Fibroblast of lung (primary cell): ENCODE results near the gene PKN1. TPM values are rescaled to one million over a fixed set of nuclear protein-coding genes. Genes with fewer than 3 reads are reported as not detected.

Experiments
- DNase-seq, 2 donors: peaks; one replicate each; pipeline versions ENCODE4 v3.0.0 to v3.0.0-alpha.2; 2010; ENCODE audit warnings: low read depth in 2 of 2
- H2AFZ ChIP-seq: 2 replicates; pipeline ENCODE4 v1.5.1; 2012; ENCODE audit warnings: low read length, control low read depth, inconsistent platforms
- H3K27ac ChIP-seq: 2 replicates; pipeline ENCODE4 v1.5.1; 2011; ENCODE audit warnings: low read length, control low read depth; ENCODE audit not compliant: insufficient read depth
- H3K27me3 ChIP-seq: 2 replicates; pipeline ENCODE4 v1.5.1; 2011; ENCODE audit warnings: mild to moderate bottlenecking, low read length; ENCODE audit not compliant: control insufficient read depth, insufficient read depth
- H3K36me3 ChIP-seq: 2 replicates; pipeline ENCODE4 v1.5.1; 2011; ENCODE audit warnings: low read length; ENCODE audit not compliant: control insufficient read depth, insufficient read depth
- H3K4me1 ChIP-seq: 2 replicates; pipeline ENCODE4 v1.5.1; 2011; ENCODE audit warnings: low read length; ENCODE audit not compliant: control insufficient read depth, insufficient read depth; ENCODE audit errors: extremely low read depth
- H3K4me2 ChIP-seq: 2 replicates; pipeline ENCODE4 v1.5.1; 2011; ENCODE audit warnings: low read length, control low read depth; ENCODE audit not compliant: insufficient read depth; ENCODE audit errors: extremely low read depth
- H3K4me3 ChIP-seq, 4 experiments: fragments of 200-600 bp in 1 of 4; sonication (generic) in 1 of 4; replicated peaks in 1 of 4; 2 replicates each; pipeline ENCODE4 v1.5.1; 2011 to 2016; ENCODE audit warnings: low read length in 4 of 4, low read depth in 3 of 4, mild to moderate bottlenecking in 3 of 4, control low read depth in 2 of 4, inconsistent platforms in 1 of 4, mixed read lengths in 1 of 4; ENCODE audit not compliant: insufficient read depth in 1 of 4; ENCODE audit errors: control extremely low read depth in 1 of 4
- H3K79me2 ChIP-seq: 2 replicates; pipeline ENCODE4 v1.5.1; 2012; ENCODE audit warnings: mild to moderate bottlenecking, low read length, inconsistent platforms; ENCODE audit not compliant: control insufficient read depth, insufficient read depth
- H3K9ac ChIP-seq: 2 replicates; pipeline ENCODE4 v1.5.1; 2011; ENCODE audit warnings: mild to moderate bottlenecking, low read length, control low read depth; ENCODE audit not compliant: insufficient read depth
- H3K9me3 ChIP-seq: 2 replicates; pipeline ENCODE4 v1.5.1; 2012; ENCODE audit warnings: low read depth, low read length; ENCODE audit not compliant: control insufficient read depth, insufficient read depth
- H4K20me1 ChIP-seq: 2 replicates; pipeline ENCODE4 v1.5.1; 2011; ENCODE audit warnings: low read length; ENCODE audit not compliant: control insufficient read depth, insufficient read depth; ENCODE audit errors: extremely low read depth
- EZH2 ChIP-seq: IDR thresholded peaks from 2 replicates; pipeline ENCODE4 v1.5.1; 2012; ENCODE audit warnings: low read length, control low read depth, mild to moderate bottlenecking; ENCODE audit errors: missing control alignments
- polyA plus RNA-seq, 2 donors: library from polyadenylated mRNA; depleted of rRNA in 1 of 2; stranded (reverse) in 1 of 2; unstranded in 1 of 2; fragments of >200 nt; gene quantifications; 2 replicates each; pipeline ENCODE4 v1.2.1, GENCODE V29; 2011 to 2012; ENCODE audit warnings: missing spikeins in 1 of 2
- total RNA-seq: library from RNA; depleted of rRNA; stranded (reverse); fragments of >200 nt; gene quantifications from 2 replicates; pipeline ENCODE4 v1.2.1, GENCODE V29; 2014
- TF ChIP-seq, protein P1 (sequence below), 2 donors: IDR thresholded peaks in 1 of 2; conservative IDR thresholded peaks in 1 of 2; 1 replicate in 1 of 2; 2 replicates in 1 of 2; pipeline ENCODE4 v1.5.1; 2011 to 2012; ENCODE audit warnings: low read length in 2 of 2, control low read depth in 1 of 2, inconsistent platforms in 1 of 2, low read depth in 1 of 2, mild to moderate bottlenecking in 1 of 2

Gene PKN1
- total and polyA plus RNA-seq, 2 donors (not counting 1 experiment from before 2014, with no cell fraction given): 43.2 to 141 TPM

DNA sequence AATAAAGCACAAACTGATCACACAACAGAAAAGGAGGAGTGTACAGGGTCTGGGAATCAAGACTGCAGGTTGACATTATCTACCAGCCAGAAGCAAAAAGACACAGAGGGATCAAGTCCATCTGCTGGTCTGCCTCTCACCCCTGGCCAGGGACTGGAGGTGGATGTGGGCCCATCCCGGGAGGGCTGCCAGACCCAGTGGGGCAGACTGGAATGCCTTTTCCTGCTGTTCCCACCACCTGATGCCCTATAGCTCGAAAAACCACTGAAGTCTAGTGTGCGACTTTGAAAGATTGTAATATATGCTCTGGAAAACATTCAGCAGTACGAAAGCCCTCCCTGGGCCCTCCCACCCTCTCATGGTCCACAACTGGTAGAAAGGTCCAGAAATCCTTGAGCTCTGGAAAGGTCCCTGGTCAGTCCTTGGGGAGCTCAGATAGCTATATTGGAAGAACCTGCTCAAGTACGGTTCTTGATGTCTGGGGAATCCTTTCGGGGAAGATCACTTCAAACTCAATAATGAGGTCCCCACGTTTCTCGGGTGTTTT, 82.5 kb downstream of the PKN1 start:
- H3K9me3 ChIP-seq: no peaks in the 10 kb centered on the region
- no peak overlapping the region for H3K9ac ChIP-seq
- peaks cover 39% of the 10 kb centered on the region for H3K79me2 ChIP-seq
- H3K4me3 ChIP-seq: peak overlapping the region; percentile 92 to 98 (median 96)
- H3K27ac ChIP-seq: no peak overlapping the region
- H2AFZ ChIP-seq: no peak overlapping the region
- H3K27me3 ChIP-seq: no peaks in the 10 kb centered on the region
- H3K4me1 ChIP-seq: peaks cover 19% of the 10 kb centered on the region
- TF ChIP-seq EZH2: no peak
- peaks cover 22% of the 10 kb centered on the region for H3K36me3 ChIP-seq
- no peaks in the 10 kb centered on the region for H4K20me1 ChIP-seq
- no peak for DNase-seq
- peak overlapping the region; percentile 100 for H3K4me2 ChIP-seq

- Histone ChIP-seq H3K4me2 (peak overlapping the region; percentile 100), H4K20me1 (no peaks in the 10 kb centered on the region), H3K9me3 (no peaks in the 10 kb centered on the region), H3K36me3 (peaks cover 22% of the 10 kb centered on the region), H3K79me2 (peaks cover 39% of the 10 kb centered on the region), H3K27me3 (no peaks in the 10 kb centered on the region), H3K9ac (peak overlapping the region; percentile 8), H3K4me3 (peak overlapping the region; percentile 92 to 98 (median 96)), H2AFZ (no peak overlapping the region), H3K27ac (peak overlapping the region; percentile 99), H3K4me1 (peaks cover 19% of the 10 kb centered on the region)
- no peak for DNase-seq
- TF ChIP-seq EZH2: no peak
- TF ChIP-seq, protein P1, sequence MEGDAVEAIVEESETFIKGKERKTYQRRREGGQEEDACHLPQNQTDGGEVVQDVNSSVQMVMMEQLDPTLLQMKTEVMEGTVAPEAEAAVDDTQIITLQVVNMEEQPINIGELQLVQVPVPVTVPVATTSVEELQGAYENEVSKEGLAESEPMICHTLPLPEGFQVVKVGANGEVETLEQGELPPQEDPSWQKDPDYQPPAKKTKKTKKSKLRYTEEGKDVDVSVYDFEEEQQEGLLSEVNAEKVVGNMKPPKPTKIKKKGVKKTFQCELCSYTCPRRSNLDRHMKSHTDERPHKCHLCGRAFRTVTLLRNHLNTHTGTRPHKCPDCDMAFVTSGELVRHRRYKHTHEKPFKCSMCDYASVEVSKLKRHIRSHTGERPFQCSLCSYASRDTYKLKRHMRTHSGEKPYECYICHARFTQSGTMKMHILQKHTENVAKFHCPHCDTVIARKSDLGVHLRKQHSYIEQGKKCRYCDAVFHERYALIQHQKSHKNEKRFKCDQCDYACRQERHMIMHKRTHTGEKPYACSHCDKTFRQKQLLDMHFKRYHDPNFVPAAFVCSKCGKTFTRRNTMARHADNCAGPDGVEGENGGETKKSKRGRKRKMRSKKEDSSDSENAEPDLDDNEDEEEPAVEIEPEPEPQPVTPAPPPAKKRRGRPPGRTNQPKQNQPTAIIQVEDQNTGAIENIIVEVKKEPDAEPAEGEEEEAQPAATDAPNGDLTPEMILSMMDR (conservative IDR thresholded peaks at IDR 0.05 in 1 of 2, IDR thresholded peaks at IDR 0.05 in 1 of 2; ENCODE audit: low read depth in 1 of 2, low read length in 2 of 2): no peak
These were observed 83.0 kb downstream of the PKN1 start for GRCh38 chr19:14516048-14516534.

DNA sequence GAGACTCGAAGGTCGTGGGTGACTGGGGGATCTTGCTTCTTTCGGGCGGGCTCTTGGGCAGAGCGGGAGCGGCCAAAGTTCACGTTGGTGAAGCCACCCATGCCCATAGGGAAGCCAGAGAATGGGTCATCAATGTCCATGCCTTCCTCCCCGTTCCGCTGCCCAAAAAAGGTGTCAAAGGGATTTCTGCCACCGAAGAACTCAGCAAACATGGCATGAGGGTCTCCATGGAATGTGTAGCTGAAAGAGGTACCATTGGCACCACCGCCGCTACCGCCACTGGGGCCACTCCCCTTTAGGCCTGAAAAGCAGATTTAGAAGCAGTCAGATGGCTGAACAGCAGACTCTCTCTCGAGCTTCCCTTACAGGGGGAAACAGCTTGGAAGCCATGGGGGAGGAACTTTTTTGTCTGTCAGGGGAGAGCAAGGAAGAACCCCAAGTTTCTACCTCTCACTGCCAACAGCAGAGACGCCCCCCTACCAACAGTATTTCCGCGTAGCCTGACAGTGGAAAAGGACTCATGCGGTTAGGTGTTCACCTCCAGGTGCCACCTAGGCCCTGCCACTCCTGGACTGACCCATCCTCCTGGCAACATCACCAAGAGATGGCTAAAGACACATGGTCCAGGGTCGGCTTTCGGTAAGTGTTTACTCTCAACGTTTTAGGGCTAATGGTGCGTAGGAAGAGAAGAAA, 83.8 kb downstream of the PKN1 start:
- no peak for DNase-seq
- Histone ChIP-seq H4K20me1 (no peaks in the 10 kb centered on the region), H3K79me2 (peaks cover 39% of the 10 kb centered on the region), H3K4me1 (peaks cover 16% of the 10 kb centered on the region), H3K4me2 (peak overlapping the region; percentile 100), H3K36me3 (peaks cover 22% of the 10 kb centered on the region), H3K27ac (peak overlapping the region; percentile 99), H3K4me3 (peak overlapping the region; percentile 92 to 98 (median 96)), H3K27me3 (no peaks in the 10 kb centered on the region), H3K9ac (peak overlapping the region; percentile 98), H3K9me3 (no peaks in the 10 kb centered on the region), H2AFZ (no peak overlapping the region)
- TF ChIP-seq, protein P1 (conservative IDR thresholded peaks at IDR 0.05 in 1 of 2, IDR thresholded peaks at IDR 0.05 in 1 of 2; ENCODE audit: low read depth in 1 of 2, low read length in 2 of 2): no peak
- no peak for TF ChIP-seq EZH2
